Activated CD8-positive, alpha-beta T cell treated with anti-CD3 and anti-CD28 coated beads for 36 hours (primary cell): Measurements from ENCODE around the gene PPP2CA. TPM values are rescaled to one million over a fixed set of nuclear protein-coding genes. Genes with fewer than 3 reads are reported as not detected.
"Not testable (repeated sequence)": the region's sequence is repeated elsewhere in the genome, so short reads cannot be mapped to it uniquely, and the experiment has no call there.

Source experiments
- ATAC-seq: fragments of 200-7000 bp; cut with Tn5 transposase; one replicate; pipeline ENCODE4 v1.10.0; 2021; ENCODE audit warnings: mild to moderate bottlenecking, moderate library complexity
- CTCF ChIA-PET: fragments of 350-600 bp; sonication (Branson Sonifier 250); formaldehyde crosslinking; loops from one replicate; lab custom pipeline; 2021; ENCODE audit warnings: antibody characterized with exemption; lab: Charles Lee
- POLR2A ChIA-PET: fragments of 350-600 bp; sonication (Branson Sonifier 250); formaldehyde crosslinking; loops from one replicate; lab custom pipeline; 2021; ENCODE audit warnings: antibody characterized with exemption; lab: Charles Lee
- DNase-seq: peaks from one replicate; pipeline ENCODE4 v3.0.0-alpha.2; 2020
- H3K27ac Mint-ChIP-seq: one replicate; pipeline ENCODE4 v1.8.0; 2021; ENCODE audit warnings: mild to moderate bottlenecking, mixed read lengths
- H3K27me3 Mint-ChIP-seq: one replicate; pipeline ENCODE4 v1.8.0; 2021; ENCODE audit warnings: mixed read lengths
- H3K36me3 Mint-ChIP-seq: one replicate; pipeline ENCODE4 v1.8.0; 2021; ENCODE audit warnings: low read depth, mixed read lengths
- H3K4me1 Mint-ChIP-seq: one replicate; pipeline ENCODE4 v1.8.0; 2021; ENCODE audit warnings: low read depth, mixed read lengths
- H3K4me3 Mint-ChIP-seq: one replicate; pipeline ENCODE4 v1.8.0; 2021; ENCODE audit warnings: mild to moderate bottlenecking, moderate library complexity, mixed read lengths
- H3K9me3 Mint-ChIP-seq: one replicate; pipeline ENCODE4 v1.8.0; 2021; ENCODE audit warnings: mixed read lengths
- CTCF ChIP-seq: fragments of 200-600 bp; IDR thresholded peaks from one replicate; pipeline ENCODE4 v1.8.0; 2022; ENCODE audit warnings: antibody characterized with exemption, mild to moderate bottlenecking
- intact Hi-C: fragments of 100-400 bp; cut with micrococcal nuclease; formaldehyde crosslinking; loops from one replicate; pipeline ENCODE4 v1.10.0; 2022
- total RNA-seq, 2 experiments: library from RNA; stranded (reverse); gene quantifications; one replicate each; pipeline ENCODE4 v1.2.3, GENCODE V29; 2021

Gene PPP2CA
- total RNA-seq, 2 experiments from 2014 or later: 147 to 153 TPM

- H3K4me3 Mint-ChIP-seq: no peak overlapping the region
- peaks cover 2% of the 10 kb centered on the region for H3K4me1 Mint-ChIP-seq
- CTCF ChIA-PET: interaction anchor here (0.6 kb wide), 1 partner anchor 47 kb away, joined by 3 read pairs; no protein-coding TSS in a partner anchor
- ATAC-seq (no peak), DNase-seq (no peak)
- H3K9me3 Mint-ChIP-seq: peaks cover under 1% of the 10 kb centered on the region
- no peak overlapping the region for H3K27ac Mint-ChIP-seq
- TF ChIP-seq CTCF: no peak
- intact Hi-C loops: no loop called here
- POLR2A ChIA-PET: no interaction called here
- H3K36me3 Mint-ChIP-seq: no peaks in the 10 kb centered on the region
- peaks cover 3% of the 10 kb centered on the region for H3K27me3 Mint-ChIP-seq
Observed at GRCh38 chr5:134257176-134257575, 31.3 kb upstream of the PPP2CA start.

- no peak for TF ChIP-seq CTCF
- ATAC-seq (no peak), DNase-seq (no peak)
- Mint-ChIP-seq H3K4me3 (no peak overlapping the region), H3K4me1 (no peaks in the 10 kb centered on the region), H3K36me3 (no peaks in the 10 kb centered on the region), H3K27me3 (peaks cover 3% of the 10 kb centered on the region), H3K27ac (no peak overlapping the region), H3K9me3 (no peaks in the 10 kb centered on the region)
- intact Hi-C loops: no loop called here
- ChIA-PET CTCF (interaction anchor here (1.0 kb wide), 1 partner anchor 332 kb away, joined by 3 read pairs; no protein-coding TSS in a partner anchor), POLR2A (no interaction called here)
Observed at GRCh38 chr5:134255418-134256150, 29.7 kb upstream of the PPP2CA start.

GRCh38 chr5:134253368-134254153 lies 27.7 kb upstream of the PPP2CA start:
- ChIA-PET CTCF (interaction anchor here (1.0 to 1.6 kb wide), 2 partner anchors 39 to 324 kb away, joined by 3 to 4 read pairs; no protein-coding TSS in a partner anchor), POLR2A (interaction anchor here (0.6 kb wide), 1 partner anchor 38 kb away, joined by 3 read pairs; no protein-coding TSS in a partner anchor)

DNA sequence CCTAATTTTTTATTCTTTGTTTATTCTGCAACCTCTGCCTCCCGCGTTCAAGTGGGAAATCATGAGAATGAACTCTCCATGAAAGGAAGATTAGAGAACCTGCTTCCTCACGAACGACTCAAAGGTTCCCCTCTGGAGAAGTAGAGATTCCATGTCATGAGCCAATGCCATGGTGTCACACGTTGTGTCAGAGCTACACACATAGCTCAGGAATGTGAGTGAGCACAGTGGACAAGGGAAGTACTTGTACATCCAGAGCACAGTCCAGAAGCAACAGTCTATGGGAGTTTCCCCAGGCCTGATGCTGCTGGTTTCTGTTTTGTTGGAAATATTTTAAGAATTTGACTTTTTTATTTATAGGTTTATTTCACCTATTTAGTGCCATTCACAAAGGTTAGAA lies 26.8 kb upstream of the PPP2CA start:
- intact Hi-C loops: no loop called here
- no peak for TF ChIP-seq CTCF
- ATAC-seq (no peak), DNase-seq (no peak)
- CTCF ChIA-PET: no interaction called here
- no peaks in the 10 kb centered on the region for H3K9me3 Mint-ChIP-seq
- H3K27me3 Mint-ChIP-seq: peaks cover 3% of the 10 kb centered on the region
- POLR2A ChIA-PET: no interaction called here
- no peaks in the 10 kb centered on the region for H3K4me1 Mint-ChIP-seq
- no peak overlapping the region for H3K4me3 Mint-ChIP-seq
- H3K27ac Mint-ChIP-seq: no peak overlapping the region
- H3K36me3 Mint-ChIP-seq: no peaks in the 10 kb centered on the region

More at GRCh38 chr5:134253368-134254153, 27.7 kb upstream of the PPP2CA start:
- intact Hi-C loops, H3K27me3 Mint-ChIP-seq, H3K36me3 Mint-ChIP-seq, H3K27ac Mint-ChIP-seq, ATAC-seq, H3K4me3 Mint-ChIP-seq, H3K9me3 Mint-ChIP-seq, H3K4me1 Mint-ChIP-seq, DNase-seq: not testable (repeated sequence)

- no peak for TF ChIP-seq CTCF
- H3K9me3 Mint-ChIP-seq: no peaks in the 10 kb centered on the region
- DNase-seq (no peak), ATAC-seq (no peak)
- peaks cover 3% of the 10 kb centered on the region for H3K27me3 Mint-ChIP-seq
- ChIA-PET POLR2A (no interaction called here), CTCF (interaction anchor here (1.4 kb wide), 1 partner anchor 28 kb away, joined by 3 read pairs; no protein-coding TSS in a partner anchor)
- H3K4me3 Mint-ChIP-seq: no peak overlapping the region
- intact Hi-C loops: no loop called here
- H3K27ac Mint-ChIP-seq: no peak overlapping the region
- no peaks in the 10 kb centered on the region for H3K36me3 Mint-ChIP-seq
- no peaks in the 10 kb centered on the region for H3K4me1 Mint-ChIP-seq
Observed at GRCh38 chr5:134250949-134251348, 25.1 kb upstream of the PPP2CA start.
